Cardiac muscle cell (in vitro differentiated cells and primary cell): ENCODE data around the gene SARS2. TPM values are rescaled to one million over a fixed set of nuclear protein-coding genes. Genes with fewer than 3 reads are reported as not detected.
A peak's percentile ranks its signal among the peaks of the same experiment; 100 is the strongest.

Source experiments
- DNase-seq, 2 donors: peaks; one replicate each; pipeline versions ENCODE4 v3.0.0 to v3.0.0-alpha.2; 2010 to 2017; ENCODE audit warnings: low read depth in 1 of 2, low spot score in 1 of 2
- H3K27ac ChIP-seq: fragments of 200-600 bp; sonication (generic); 2 replicates; pipeline ENCODE4 v1.5.1; 2016
- H3K27me3 ChIP-seq: fragments of 200-600 bp; sonication (generic); 2 replicates; pipeline ENCODE4 v1.6.0; 2016; ENCODE audit warnings: control low read depth
- H3K36me3 ChIP-seq: fragments of 200-600 bp; sonication (generic); 2 replicates; pipeline ENCODE4 v1.5.1; 2016; ENCODE audit warnings: control low read depth
- H3K4me1 ChIP-seq: fragments of 200-600 bp; sonication (generic); 2 replicates; pipeline ENCODE4 v1.8.1; 2017; ENCODE audit warnings: low read depth, mild to moderate bottlenecking, mixed run types
- H3K4me3 ChIP-seq: fragments of 200-600 bp; sonication (generic); 2 replicates; pipeline ENCODE4 v1.5.1; 2016; ENCODE audit warnings: mild to moderate bottlenecking
- H3K9me3 ChIP-seq: fragments of 200-600 bp; sonication (generic); 2 replicates; pipeline ENCODE4 v1.5.1; 2017; ENCODE audit warnings: low read depth, mild to moderate bottlenecking, control low read depth
- polyA plus RNA-seq: library from polyadenylated mRNA; unstranded; fragments of >200 nt; fragmentation: Nextera tagmentation; extraction: Ambion mirVana; gene quantifications from 2 replicates; pipeline ENCODE4 v1.2.1, GENCODE V29; 2016
- total RNA-seq: library from RNA; depleted of rRNA; stranded (reverse); fragments of >200 nt; gene quantifications from 2 replicates; pipeline ENCODE4 v1.2.3, GENCODE V29; 2016
- TF ChIP-seq, protein P1 (sequence below): IDR thresholded peaks from 2 replicates; pipeline ENCODE4 v1.5.1; 2012; ENCODE audit warnings: low read depth, mild to moderate bottlenecking, low read length

SARS2 gene
- total and polyA plus RNA-seq, 2 experiments from 2014 or later = 43.0 to 52.3 TPM

DNA sequence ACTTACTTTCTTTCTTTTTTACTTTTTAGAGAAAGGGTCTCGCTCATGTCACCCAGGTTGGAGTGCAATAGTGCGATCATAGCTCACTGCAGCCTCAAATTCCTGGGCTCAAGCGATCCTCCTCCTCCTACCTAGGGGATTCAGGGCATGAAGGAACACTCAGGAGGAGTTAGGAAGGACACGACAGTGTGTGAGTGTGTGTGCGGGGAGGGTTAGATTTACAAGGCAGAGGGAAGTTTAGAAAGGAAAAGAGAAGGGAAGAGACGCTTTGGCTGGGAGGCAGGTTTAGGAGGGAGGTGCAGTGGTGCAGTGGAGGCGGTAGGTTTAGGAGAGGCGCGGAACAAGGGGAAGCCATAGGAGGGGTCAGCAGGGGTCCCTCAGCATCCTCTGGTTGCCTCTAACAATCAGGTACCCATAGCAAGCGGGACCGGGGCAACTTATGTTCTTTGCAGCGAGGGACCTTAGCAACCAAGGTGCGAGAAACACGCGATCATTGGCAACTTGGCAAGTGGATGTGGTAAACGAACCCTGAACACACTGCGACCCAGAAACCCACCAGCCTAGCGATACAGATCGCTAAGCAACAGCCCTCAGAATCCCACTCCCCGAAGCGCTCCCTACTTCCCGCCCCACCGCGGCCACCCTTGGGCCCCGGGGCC, 31.6 kb downstream of the SARS2 start:
- TF ChIP-seq, protein P1, sequence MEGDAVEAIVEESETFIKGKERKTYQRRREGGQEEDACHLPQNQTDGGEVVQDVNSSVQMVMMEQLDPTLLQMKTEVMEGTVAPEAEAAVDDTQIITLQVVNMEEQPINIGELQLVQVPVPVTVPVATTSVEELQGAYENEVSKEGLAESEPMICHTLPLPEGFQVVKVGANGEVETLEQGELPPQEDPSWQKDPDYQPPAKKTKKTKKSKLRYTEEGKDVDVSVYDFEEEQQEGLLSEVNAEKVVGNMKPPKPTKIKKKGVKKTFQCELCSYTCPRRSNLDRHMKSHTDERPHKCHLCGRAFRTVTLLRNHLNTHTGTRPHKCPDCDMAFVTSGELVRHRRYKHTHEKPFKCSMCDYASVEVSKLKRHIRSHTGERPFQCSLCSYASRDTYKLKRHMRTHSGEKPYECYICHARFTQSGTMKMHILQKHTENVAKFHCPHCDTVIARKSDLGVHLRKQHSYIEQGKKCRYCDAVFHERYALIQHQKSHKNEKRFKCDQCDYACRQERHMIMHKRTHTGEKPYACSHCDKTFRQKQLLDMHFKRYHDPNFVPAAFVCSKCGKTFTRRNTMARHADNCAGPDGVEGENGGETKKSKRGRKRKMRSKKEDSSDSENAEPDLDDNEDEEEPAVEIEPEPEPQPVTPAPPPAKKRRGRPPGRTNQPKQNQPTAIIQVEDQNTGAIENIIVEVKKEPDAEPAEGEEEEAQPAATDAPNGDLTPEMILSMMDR = no peak
- Histone ChIP-seq H3K4me3 (peak overlapping the region; percentile 38), H3K27ac (no peak overlapping the region), H3K36me3 (no peaks in the 10 kb centered on the region), H3K9me3 (no peaks in the 10 kb centered on the region), H3K4me1 (no peaks in the 10 kb centered on the region), H3K27me3 (peaks cover 22% of the 10 kb centered on the region)
- peak; percentile 18 to 19 for DNase-seq

DNA sequence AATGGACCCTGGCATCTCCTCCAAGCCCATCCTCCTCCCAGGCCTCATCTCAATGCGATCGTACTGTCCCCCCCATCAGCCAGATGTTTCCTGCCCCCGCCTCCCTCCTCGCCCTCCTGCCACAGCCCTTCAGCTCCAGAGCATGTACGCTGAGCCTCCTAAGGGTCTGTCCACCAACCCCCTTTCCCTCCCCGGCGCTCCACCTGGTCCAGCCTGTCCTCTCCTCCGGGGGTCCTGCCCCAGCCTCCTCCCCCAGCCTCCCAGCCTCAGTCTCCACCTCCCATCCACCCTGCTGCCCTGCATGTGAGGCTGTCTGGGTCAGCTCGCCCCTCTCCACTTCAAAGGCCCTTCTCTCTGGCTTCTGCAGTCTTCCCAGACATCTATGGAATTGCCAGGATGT, 35.6 kb downstream of the SARS2 start:
- Histone ChIP-seq H3K4me3 (no peak overlapping the region), H3K4me1 (no peaks in the 10 kb centered on the region), H3K27me3 (peaks cover 22% of the 10 kb centered on the region), H3K9me3 (no peaks in the 10 kb centered on the region), H3K36me3 (no peaks in the 10 kb centered on the region), H3K27ac (no peak overlapping the region)
- TF ChIP-seq, protein P1 = no peak
- no peak for DNase-seq

GRCh38 chr19:38893341-38893771, 37.2 kb downstream of the SARS2 start:
- TF ChIP-seq, protein P1 = no peak
- Histone ChIP-seq H3K4me1 (no peaks in the 10 kb centered on the region), H3K27ac (no peak overlapping the region), H3K9me3 (no peaks in the 10 kb centered on the region), H3K4me3 (no peak overlapping the region), H3K27me3 (peaks cover 19% of the 10 kb centered on the region), H3K36me3 (no peaks in the 10 kb centered on the region)
- DNase-seq = no peak

DNA sequence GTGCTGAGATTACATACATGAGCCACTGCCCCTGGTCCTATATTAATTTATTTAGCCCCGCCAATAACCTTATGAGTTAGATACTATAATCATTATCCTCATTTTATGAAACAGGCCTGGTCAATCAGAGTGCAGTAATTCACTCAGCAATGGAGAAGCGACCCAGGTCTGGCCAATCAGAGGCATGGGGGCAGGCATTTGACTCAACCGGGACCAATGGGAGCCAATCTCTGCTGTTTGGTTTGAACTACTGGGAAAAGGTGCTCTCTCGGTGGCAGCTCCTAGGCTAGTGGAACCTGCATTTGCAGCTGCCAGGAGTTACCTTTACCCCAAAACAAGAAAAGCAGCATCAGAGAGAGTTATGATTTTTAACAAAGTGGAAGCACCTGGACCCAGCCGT, 37.7 kb downstream of the SARS2 start:
- H3K9me3 ChIP-seq = no peaks in the 10 kb centered on the region
- no peaks in the 10 kb centered on the region for H3K4me1 ChIP-seq
- no peaks in the 10 kb centered on the region for H3K36me3 ChIP-seq
- no peak overlapping the region for H3K27ac ChIP-seq
- DNase-seq = no peak
- TF ChIP-seq, protein P1 = no peak
- H3K27me3 ChIP-seq = peaks cover 14% of the 10 kb centered on the region
- H3K4me3 ChIP-seq = no peak overlapping the region

GRCh38 chr19:38891771-38892170, 38.8 kb downstream of the SARS2 start:
- DNase-seq = no peak

More at GRCh38 chr19:38891771-38892170, 38.8 kb downstream of the SARS2 start:
- Histone ChIP-seq H3K4me3 (no peak overlapping the region), H3K36me3 (no peaks in the 10 kb centered on the region), H3K4me1 (no peaks in the 10 kb centered on the region), H3K27ac (no peak overlapping the region), H3K9me3 (no peaks in the 10 kb centered on the region), H3K27me3 (peaks cover 6% of the 10 kb centered on the region)
- TF ChIP-seq, protein P1 = no peak
